HepG2 (cell line): ENCODE results near the gene NDUFS2. TPM values are rescaled to one million over a fixed set of nuclear protein-coding genes. Genes with fewer than 3 reads are reported as not detected.
A peak's percentile ranks its signal among the peaks of the same experiment; 100 is the strongest.

ENCODE experiments used
- ARID3A ChIP-seq: IDR thresholded peaks from 2 replicates; pipeline ENCODE4 v1.6.1; 2012; ENCODE audit warnings: low read depth, low read length, improper control_type of control experiment
- ARNT ChIP-seq: fragments of 450-650 bp; IDR thresholded peaks from 2 replicates; pipeline ENCODE4 v1.6.1; 2017
- DNMT1 ChIP-seq: sonication (generic); formaldehyde crosslinking; IDR thresholded peaks from 2 replicates; pipeline ENCODE4 v1.5.1; 2020; ENCODE audit warnings: mild to moderate bottlenecking, missing genetic modification reagents
- JUN ChIP-seq: sonication (generic); formaldehyde crosslinking; IDR thresholded peaks from 2 replicates; pipeline ENCODE4 v1.4.0; 2020; ENCODE audit warnings: mild to moderate bottlenecking, missing genetic modification reagents
- MAFF ChIP-seq: IDR thresholded peaks from 2 replicates; pipeline ENCODE4 v1.6.1; 2011; ENCODE audit warnings: low read depth, low read length, improper control_type of control experiment
- MYNN ChIP-seq: sonication (generic); formaldehyde crosslinking; IDR thresholded peaks from 2 replicates; pipeline ENCODE4 v1.4.0; 2020; ENCODE audit warnings: mild to moderate bottlenecking, low read depth, missing genetic modification reagents
- NBN ChIP-seq: fragments of 450-650 bp; conservative IDR thresholded peaks from 2 replicates; pipeline ENCODE4 v1.6.1; 2017
- NR2F2 ChIP-seq: IDR thresholded peaks from 2 replicates; pipeline ENCODE4 v1.6.1; 2012; ENCODE audit warnings: low read depth, inconsistent platforms, borderline replicate concordance
- PLRG1 ChIP-seq: fragments of 450-650 bp; conservative IDR thresholded peaks from 2 replicates; pipeline ENCODE4 v1.6.1; 2016
- POLR2A ChIP-seq, 2 experiments: IDR thresholded peaks; 2 replicates each; pipeline ENCODE4 v1.6.1; 2011; ENCODE audit warnings: low read depth in 2 of 2, low read length in 2 of 2, mild to moderate bottlenecking in 1 of 2, moderate library complexity in 1 of 2; ENCODE audit not compliant: insufficient read depth in 1 of 2
- PPARG ChIP-seq: conservative IDR thresholded peaks from 2 replicates; pipeline ENCODE4 v1.6.1; 2016; ENCODE audit warnings: missing biosample characterization, missing genetic modification reagents
- ZBTB1 ChIP-seq: sonication (generic); formaldehyde crosslinking; IDR thresholded peaks from 2 replicates; pipeline ENCODE4 v1.4.0; 2020; ENCODE audit warnings: missing genetic modification reagents, borderline replicate concordance
- ZC3H13 ChIP-seq: sonication (generic); formaldehyde crosslinking; IDR thresholded peaks from 2 replicates; pipeline ENCODE4 v1.8.1; 2023; ENCODE audit warnings: mild to moderate bottlenecking, missing genetic modification reagents, moderate library complexity
- ZFAT ChIP-seq: sonication (generic); formaldehyde crosslinking; conservative IDR thresholded peaks from 2 replicates; pipeline ENCODE4 v1.8.1; 2023; ENCODE audit warnings: missing genetic modification reagents, inconsistent platforms
- ZFY ChIP-seq: sonication (generic); formaldehyde crosslinking; IDR thresholded peaks from 2 replicates; pipeline ENCODE4 v1.4.0; 2020; ENCODE audit warnings: missing genetic modification reagents
- ZFYVE20 ChIP-seq: sonication (generic); formaldehyde crosslinking; IDR thresholded peaks from 2 replicates; pipeline ENCODE4 v1.8.0; 2023; ENCODE audit warnings: low read depth, mild to moderate bottlenecking, moderate library complexity, missing genetic modification reagents, borderline replicate concordance
- ZNF180 ChIP-seq: sonication (generic); formaldehyde crosslinking; IDR thresholded peaks from 2 replicates; pipeline ENCODE4 v1.4.0; 2020; ENCODE audit warnings: low read depth, missing genetic modification reagents, borderline replicate concordance
- ZNF546 ChIP-seq: sonication (generic); formaldehyde crosslinking; conservative IDR thresholded peaks from 2 replicates; pipeline ENCODE4 v1.8.1; 2023; ENCODE audit warnings: mild to moderate bottlenecking, missing genetic modification reagents
- ZNF547 ChIP-seq: sonication (generic); formaldehyde crosslinking; IDR thresholded peaks from 2 replicates; pipeline ENCODE4 v1.5.1; 2020; ENCODE audit warnings: mild to moderate bottlenecking, missing genetic modification reagents
- ZNF549 ChIP-seq: sonication (generic); formaldehyde crosslinking; IDR thresholded peaks from 2 replicates; pipeline ENCODE4 v1.5.0; 2020; ENCODE audit warnings: missing genetic modification reagents
- ZNF572 ChIP-seq: sonication (generic); formaldehyde crosslinking; IDR thresholded peaks from 2 replicates; pipeline ENCODE4 v1.5.1; 2020; ENCODE audit warnings: mild to moderate bottlenecking, missing genetic modification reagents
- polyA plus RNA-seq, 8 experiments: library from polyadenylated mRNA; depleted of rRNA in 3 of 8; stranded (reverse) in 7 of 8; unstranded in 1 of 8; fragments of >200 nt; fragmentation: Illumina TruSeq in 4 of 8; extraction: Trizol in 4 of 8; gene quantifications; 2 replicates each; pipeline versions ENCODE4 v1.2.1 to v1.2.3, GENCODE V29; 2011 to 2016; ENCODE audit warnings: low read depth in 4 of 8, missing spikeins in 1 of 8, mixed read lengths in 1 of 8; ENCODE audit not compliant: insufficient read depth in 1 of 8
- total RNA-seq, 5 experiments: library from RNA; depleted of rRNA; stranded (reverse); fragments of >200 nt; fragmentation: Illumina TruSeq; extraction: Trizol; gene quantifications; 2 replicates each; pipeline ENCODE4 v1.2.3, GENCODE V29; 2016; ENCODE audit warnings: low read depth in 1 of 5
- TF ChIP-seq, protein P1 (sequence below): sonication (generic); formaldehyde crosslinking; IDR thresholded peaks from 2 replicates; pipeline ENCODE4 v1.4.0; 2020; ENCODE audit warnings: missing genetic modification reagents, borderline replicate concordance
- TF ChIP-seq, protein P2 (sequence below): sonication (generic); formaldehyde crosslinking; IDR thresholded peaks from 2 replicates; pipeline ENCODE4 v1.4.0; 2020; ENCODE audit warnings: missing genetic modification reagents

NDUFS2 gene
- total and polyA plus RNA-seq, 2 of the 13 experiments (the other 11 are each of a cell fraction or from before 2014, with no cell fraction given): 89.9 to 118 TPM

DNA sequence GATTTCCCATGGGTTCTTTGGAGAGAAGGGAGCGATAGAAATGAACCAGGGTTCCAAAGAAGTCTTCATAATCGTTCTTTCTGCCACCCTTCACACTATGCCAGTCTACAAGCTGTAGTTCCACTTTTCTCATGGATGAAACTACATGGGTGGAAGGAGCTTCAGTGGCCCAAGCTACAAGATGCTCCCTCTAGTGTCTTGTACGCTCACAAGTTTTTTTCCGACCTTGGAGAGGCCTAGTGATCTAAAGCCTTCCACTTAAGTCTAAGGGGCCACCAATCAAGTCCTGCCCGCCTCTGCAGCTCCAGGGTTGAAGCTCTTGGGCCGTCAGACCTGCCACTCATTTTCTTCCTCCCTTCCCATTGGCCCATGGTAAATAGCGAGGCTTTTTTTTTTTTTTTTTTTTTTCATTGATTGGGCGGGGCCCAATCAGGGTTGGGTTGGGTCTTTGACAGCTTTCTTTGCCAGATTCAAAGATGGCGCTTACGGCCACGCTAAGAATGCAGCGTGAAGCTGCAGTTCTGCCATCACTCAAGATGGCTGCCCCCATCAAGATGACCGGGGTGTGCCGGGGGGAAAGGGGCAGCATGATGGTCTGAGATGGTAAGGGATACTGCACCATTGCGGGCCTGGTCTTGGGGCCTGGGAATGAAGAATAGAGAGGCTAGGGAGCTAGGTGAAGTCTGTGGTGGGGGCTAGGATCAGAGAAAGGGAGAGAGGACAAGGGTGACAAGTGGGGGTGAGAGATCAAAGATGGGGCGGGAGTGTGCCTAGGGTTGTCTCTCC, 23.6 kb downstream of the NDUFS2 start, which contains the start of gene TOMM40L (continued):
- TF ChIP-seq, protein P1, sequence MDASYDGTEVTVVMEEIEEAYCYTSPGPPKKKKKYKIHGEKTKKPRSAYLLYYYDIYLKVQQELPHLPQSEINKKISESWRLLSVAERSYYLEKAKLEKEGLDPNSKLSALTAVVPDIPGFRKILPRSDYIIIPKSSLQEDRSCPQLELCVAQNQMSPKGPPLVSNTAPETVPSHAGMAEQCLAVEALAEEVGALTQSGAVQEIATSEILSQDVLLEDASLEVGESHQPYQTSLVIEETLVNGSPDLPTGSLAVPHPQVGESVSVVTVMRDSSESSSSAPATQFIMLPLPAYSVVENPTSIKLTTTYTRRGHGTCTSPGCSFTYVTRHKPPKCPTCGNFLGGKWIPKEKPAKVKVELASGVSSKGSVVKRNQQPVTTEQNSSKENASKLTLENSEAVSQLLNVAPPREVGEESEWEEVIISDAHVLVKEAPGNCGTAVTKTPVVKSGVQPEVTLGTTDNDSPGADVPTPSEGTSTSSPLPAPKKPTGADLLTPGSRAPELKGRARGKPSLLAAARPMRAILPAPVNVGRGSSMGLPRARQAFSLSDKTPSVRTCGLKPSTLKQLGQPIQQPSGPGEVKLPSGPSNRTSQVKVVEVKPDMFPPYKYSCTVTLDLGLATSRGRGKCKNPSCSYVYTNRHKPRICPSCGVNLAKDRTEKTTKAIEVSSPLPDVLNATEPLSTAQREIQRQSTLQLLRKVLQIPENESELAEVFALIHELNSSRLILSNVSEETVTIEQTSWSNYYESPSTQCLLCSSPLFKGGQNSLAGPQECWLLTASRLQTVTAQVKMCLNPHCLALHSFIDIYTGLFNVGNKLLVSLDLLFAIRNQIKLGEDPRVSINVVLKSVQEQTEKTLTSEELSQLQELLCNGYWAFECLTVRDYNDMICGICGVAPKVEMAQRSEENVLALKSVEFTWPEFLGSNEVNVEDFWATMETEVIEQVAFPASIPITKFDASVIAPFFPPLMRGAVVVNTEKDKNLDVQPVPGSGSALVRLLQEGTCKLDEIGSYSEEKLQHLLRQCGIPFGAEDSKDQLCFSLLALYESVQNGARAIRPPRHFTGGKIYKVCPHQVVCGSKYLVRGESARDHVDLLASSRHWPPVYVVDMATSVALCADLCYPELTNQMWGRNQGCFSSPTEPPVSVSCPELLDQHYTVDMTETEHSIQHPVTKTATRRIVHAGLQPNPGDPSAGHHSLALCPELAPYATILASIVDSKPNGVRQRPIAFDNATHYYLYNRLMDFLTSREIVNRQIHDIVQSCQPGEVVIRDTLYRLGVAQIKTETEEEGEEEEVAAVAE (CRISPR knock-in tag): no peak
- TF ChIP-seq ZNF572 (CRISPR knock-in tag) (no peak), PPARG (CRISPR knock-in tag) (0 out of 2 replicates have a peak, but pooled peaks have one; percentile 15), ZC3H13 (CRISPR knock-in tag) (no peak), ZFY (CRISPR knock-in tag) (peak; percentile 59), MAFF (no peak), ARNT (no peak), PLRG1 (no peak), ZFYVE20 (no peak), DNMT1 (CRISPR knock-in tag) (no peak), ZNF546 (CRISPR knock-in tag) (no peak), POLR2A (IDR thresholded peaks at IDR 0.05; ENCODE audit: insufficient read depth in 1 of 2, low read depth in 2 of 2, low read length in 2 of 2) (peak; percentile 47 to 76), ZNF549 (no peak), JUN (CRISPR knock-in tag) (no peak), NBN (no peak), MYNN (no peak), ARID3A (peak; percentile 96), ZFAT (no peak), NR2F2 (no peak), ZNF180 (CRISPR knock-in tag) (no peak), ZNF547 (CRISPR knock-in tag) (0 out of 2 replicates have a peak, but pooled peaks have one; percentile 6), ZBTB1 (no peak)
- TF ChIP-seq, protein P2, sequence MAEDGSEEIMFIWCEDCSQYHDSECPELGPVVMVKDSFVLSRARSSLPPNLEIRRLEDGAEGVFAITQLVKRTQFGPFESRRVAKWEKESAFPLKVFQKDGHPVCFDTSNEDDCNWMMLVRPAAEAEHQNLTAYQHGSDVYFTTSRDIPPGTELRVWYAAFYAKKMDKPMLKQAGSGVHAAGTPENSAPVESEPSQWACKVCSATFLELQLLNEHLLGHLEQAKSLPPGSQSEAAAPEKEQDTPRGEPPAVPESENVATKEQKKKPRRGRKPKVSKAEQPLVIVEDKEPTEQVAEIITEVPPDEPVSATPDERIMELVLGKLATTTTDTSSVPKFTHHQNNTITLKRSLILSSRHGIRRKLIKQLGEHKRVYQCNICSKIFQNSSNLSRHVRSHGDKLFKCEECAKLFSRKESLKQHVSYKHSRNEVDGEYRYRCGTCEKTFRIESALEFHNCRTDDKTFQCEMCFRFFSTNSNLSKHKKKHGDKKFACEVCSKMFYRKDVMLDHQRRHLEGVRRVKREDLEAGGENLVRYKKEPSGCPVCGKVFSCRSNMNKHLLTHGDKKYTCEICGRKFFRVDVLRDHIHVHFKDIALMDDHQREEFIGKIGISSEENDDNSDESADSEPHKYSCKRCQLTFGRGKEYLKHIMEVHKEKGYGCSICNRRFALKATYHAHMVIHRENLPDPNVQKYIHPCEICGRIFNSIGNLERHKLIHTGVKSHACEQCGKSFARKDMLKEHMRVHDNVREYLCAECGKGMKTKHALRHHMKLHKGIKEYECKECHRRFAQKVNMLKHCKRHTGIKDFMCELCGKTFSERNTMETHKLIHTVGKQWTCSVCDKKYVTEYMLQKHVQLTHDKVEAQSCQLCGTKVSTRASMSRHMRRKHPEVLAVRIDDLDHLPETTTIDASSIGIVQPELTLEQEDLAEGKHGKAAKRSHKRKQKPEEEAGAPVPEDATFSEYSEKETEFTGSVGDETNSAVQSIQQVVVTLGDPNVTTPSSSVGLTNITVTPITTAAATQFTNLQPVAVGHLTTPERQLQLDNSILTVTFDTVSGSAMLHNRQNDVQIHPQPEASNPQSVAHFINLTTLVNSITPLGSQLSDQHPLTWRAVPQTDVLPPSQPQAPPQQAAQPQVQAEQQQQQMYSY (CRISPR knock-in tag): no peak
